Measurements from ENCODE around the gene EHD3.

DNA sequence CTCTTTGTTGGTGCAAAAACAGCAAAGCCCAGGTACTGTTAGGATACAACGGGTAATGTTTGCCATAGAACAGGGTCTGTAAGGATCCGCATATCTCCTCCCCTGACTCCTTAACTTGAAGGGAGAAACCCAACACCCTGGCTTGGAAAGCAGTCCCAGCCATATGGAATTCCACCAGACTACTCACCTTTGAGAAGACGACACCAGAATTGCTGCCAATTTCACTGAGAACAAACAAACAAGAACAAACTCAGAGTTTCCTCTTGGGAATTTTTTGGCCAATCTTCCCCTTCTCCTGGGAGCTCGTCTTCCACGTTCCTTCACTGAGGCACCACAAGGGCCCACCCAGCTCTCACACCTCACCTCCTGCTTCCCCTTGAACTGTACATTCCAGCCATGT, 45.8 kb upstream of the EHD3 start:
- TF ChIP-seq SUZ12 (IDR thresholded peaks at IDR 0.05) (no peak), FOXA1 (IDR thresholded peaks at IDR 0.05) (no peak), ELF4 (IDR thresholded peaks at IDR 0.05) (no peak), ARNT (IDR thresholded peaks at IDR 0.05) (no peak)

Data from HEK293T (cell line).